HG03039 (cell line): ENCODE results near the gene CCDC6.
"Not testable (repeated sequence)": the region's sequence is repeated elsewhere in the genome, so short reads cannot be mapped to it uniquely, and the experiment has no call there.

Experiments
- ATAC-seq: cut with Tn5 transposase; IDR thresholded peaks from one replicate; pipeline ENCODE4 v1.9.1; 2021; ENCODE audit warnings: mild to moderate bottlenecking, moderate library complexity; ENCODE audit not compliant: unreplicated experiment

CCDC6 gene

GRCh38 chr10:59881640-59882039, 24.7 kb downstream of the CCDC6 start:
- no peak for ATAC-seq

GRCh38 chr10:59880971-59881510, 25.3 kb downstream of the CCDC6 start:
- ATAC-seq = peak; percentile 77

GRCh38 chr10:59880019-59880717, 26.2 kb downstream of the CCDC6 start:
- ATAC-seq = no peak

GRCh38 chr10:59879363-59879913, 26.9 kb downstream of the CCDC6 start:
- peak; percentile 50 for ATAC-seq

GRCh38 chr10:59878915-59879314, 27.4 kb downstream of the CCDC6 start:
- ATAC-seq = no peak

- ATAC-seq = no peak
These were observed 28.1 kb downstream of the CCDC6 start for GRCh38 chr10:59878289-59878688.

- no peak for ATAC-seq
These were observed 29.1 kb downstream of the CCDC6 start for GRCh38 chr10:59877191-59877671.

- no peak for ATAC-seq
These were observed 29.7 kb downstream of the CCDC6 start for GRCh38 chr10:59876695-59877094.

GRCh38 chr10:59876208-59876607, 30.1 kb downstream of the CCDC6 start:
- not testable (repeated sequence) for ATAC-seq

GRCh38 chr10:59873896-59874295, 32.5 kb downstream of the CCDC6 start:
- ATAC-seq = peak; percentile 53

GRCh38 chr10:59872892-59873463, 33.4 kb downstream of the CCDC6 start:
- no peak for ATAC-seq

- ATAC-seq = no peak
These were observed 36.2 kb downstream of the CCDC6 start for GRCh38 chr10:59870152-59870551.

GRCh38 chr10:59869594-59869940, 36.8 kb downstream of the CCDC6 start:
- no peak for ATAC-seq

GRCh38 chr10:59868696-59869593, 37.4 kb downstream of the CCDC6 start:
- no peak for ATAC-seq

- ATAC-seq = no peak
These were observed 38.8 kb downstream of the CCDC6 start for GRCh38 chr10:59867590-59867989.

GRCh38 chr10:59865101-59865500, 41.3 kb downstream of the CCDC6 start:
- no peak for ATAC-seq

GRCh38 chr10:59864141-59864962, 42.0 kb downstream of the CCDC6 start:
- ATAC-seq = no peak

- no peak for ATAC-seq
These were observed 46.8 kb downstream of the CCDC6 start for GRCh38 chr10:59859570-59859969.

GRCh38 chr10:59857921-59858320, 48.4 kb downstream of the CCDC6 start:
- no peak for ATAC-seq

- ATAC-seq = no peak
These were observed 49.3 kb downstream of the CCDC6 start for GRCh38 chr10:59857049-59857448.
